ENCODE results near the gene TXN2.

DNA sequence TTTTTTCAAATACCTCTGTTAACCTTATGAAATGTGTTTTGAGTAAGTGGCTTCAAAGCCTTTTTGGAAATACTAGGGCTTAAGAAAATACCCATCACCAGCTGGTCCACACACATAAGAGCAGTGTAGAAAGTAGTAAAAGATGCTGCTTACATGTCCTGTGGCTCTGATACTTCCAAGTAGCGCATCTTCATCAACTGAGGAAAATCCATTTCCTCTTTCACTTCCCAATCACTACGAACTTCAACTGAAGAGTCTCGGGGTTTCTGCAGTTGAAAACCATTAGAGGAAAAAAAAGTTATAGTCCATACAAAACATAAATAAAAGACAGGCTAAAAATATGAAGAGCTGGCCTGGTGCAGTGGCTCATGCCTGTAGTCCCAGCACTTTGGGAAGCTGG, 39.0 kb upstream of the TXN2 start:
- TF ChIP-seq SMC3 (IDR thresholded peaks at IDR 0.05; ENCODE audit: low read depth, low read length) (no peak), POLR2A (IDR thresholded peaks at IDR 0.05; ENCODE audit: low read depth, low read length) (no peak), BHLHE40 (IDR thresholded peaks at IDR 0.05; ENCODE audit: low read depth, low read length) (no peak), NFE2L2 (IDR thresholded peaks at IDR 0.05; ENCODE audit: low read depth, low read length) (no peak), RAD21 (IDR thresholded peaks at IDR 0.05; ENCODE audit: low read length) (no peak)
- TF ChIP-seq, protein P1, sequence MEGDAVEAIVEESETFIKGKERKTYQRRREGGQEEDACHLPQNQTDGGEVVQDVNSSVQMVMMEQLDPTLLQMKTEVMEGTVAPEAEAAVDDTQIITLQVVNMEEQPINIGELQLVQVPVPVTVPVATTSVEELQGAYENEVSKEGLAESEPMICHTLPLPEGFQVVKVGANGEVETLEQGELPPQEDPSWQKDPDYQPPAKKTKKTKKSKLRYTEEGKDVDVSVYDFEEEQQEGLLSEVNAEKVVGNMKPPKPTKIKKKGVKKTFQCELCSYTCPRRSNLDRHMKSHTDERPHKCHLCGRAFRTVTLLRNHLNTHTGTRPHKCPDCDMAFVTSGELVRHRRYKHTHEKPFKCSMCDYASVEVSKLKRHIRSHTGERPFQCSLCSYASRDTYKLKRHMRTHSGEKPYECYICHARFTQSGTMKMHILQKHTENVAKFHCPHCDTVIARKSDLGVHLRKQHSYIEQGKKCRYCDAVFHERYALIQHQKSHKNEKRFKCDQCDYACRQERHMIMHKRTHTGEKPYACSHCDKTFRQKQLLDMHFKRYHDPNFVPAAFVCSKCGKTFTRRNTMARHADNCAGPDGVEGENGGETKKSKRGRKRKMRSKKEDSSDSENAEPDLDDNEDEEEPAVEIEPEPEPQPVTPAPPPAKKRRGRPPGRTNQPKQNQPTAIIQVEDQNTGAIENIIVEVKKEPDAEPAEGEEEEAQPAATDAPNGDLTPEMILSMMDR (conservative IDR thresholded peaks at IDR 0.05; ENCODE audit: low read depth, low read length) = no peak
- TF ChIP-seq, protein P2, sequence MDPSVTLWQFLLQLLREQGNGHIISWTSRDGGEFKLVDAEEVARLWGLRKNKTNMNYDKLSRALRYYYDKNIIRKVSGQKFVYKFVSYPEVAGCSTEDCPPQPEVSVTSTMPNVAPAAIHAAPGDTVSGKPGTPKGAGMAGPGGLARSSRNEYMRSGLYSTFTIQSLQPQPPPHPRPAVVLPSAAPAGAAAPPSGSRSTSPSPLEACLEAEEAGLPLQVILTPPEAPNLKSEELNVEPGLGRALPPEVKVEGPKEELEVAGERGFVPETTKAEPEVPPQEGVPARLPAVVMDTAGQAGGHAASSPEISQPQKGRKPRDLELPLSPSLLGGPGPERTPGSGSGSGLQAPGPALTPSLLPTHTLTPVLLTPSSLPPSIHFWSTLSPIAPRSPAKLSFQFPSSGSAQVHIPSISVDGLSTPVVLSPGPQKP (IDR thresholded peaks at IDR 0.05; ENCODE audit: borderline replicate concordance, low read depth, low read length) = no peak

All from IMR-90 (cell line).